Activated CD4-positive, CD25-positive, alpha-beta regulatory T cell treated with anti-CD3 and anti-CD28 coated beads, Interleukin-2, amount 50 U/mL, for 24 hours (primary cell): ENCODE data around the gene BUB1.
"Not testable (repeated sequence)": the region's sequence is repeated elsewhere in the genome, so short reads cannot be mapped to it uniquely, and the experiment has no call there.

Experiments used
- ATAC-seq, 2 donors: fragments of 150-1000 bp; cut with Tn5 transposase; one replicate each; pipeline ENCODE4 v1.10.0; 2021; ENCODE audit warnings: mild to moderate bottlenecking in 1 of 2, moderate library complexity in 1 of 2

Gene BUB1

DNA sequence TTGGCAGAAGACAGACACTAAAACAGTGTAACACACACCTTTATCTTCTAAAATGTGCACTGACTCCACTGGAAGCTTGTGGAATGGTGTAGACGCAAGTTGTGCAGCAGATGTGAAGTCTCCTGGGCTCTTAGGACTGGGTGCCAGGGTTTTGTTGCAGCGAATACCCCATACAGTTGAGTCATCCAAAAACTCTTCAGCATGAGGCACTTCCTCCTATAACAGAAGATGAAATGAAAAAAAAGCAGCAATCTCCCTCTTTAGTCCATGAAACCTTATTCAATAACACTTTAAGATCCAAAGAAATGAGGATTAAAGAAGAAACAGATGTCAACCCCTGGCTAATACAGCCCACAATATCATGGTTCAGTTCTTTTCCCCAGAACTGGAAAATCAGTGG, 22.2 kb downstream of the BUB1 start:
- no peak for ATAC-seq

DNA sequence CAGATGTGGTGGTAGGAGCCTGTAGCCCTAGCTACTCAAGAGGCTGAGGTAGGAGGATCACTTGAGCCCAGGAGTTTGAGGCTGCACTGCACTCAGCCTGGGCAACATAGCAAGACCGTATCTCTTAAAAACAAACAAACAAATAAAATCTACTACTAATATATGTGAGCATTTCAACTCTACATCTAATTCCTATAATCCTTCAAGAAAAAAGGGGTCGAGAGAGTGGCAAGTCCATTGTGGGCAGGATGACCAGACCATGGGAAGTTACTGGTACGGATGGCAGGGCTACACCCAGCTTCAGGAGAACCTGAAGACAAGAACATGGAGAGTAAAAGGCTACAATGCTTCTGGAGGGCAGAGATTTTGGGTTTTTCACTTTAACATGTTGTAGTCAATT, 24.0 kb downstream of the BUB1 start:
- no peak for ATAC-seq

DNA sequence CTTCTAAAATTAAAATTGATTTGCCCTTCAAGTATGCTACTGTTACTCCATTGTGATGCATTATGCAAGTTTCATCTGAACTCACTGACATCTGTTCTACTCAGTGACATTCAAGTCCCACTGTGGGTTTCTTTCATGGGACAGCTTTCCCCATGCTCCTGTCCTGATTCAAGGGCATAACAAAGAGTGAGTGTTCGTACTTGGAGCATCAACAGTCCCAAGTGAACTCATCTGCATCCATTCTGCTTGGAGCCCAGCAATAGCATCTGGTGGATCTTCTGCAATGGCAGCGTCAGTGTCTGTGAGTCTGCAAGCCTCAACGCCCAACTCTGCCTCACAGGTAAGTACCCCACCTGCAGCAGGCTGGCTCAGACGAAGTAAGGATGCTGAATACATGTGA, 27.5 kb downstream of the BUB1 start:
- no peak for ATAC-seq

DNA sequence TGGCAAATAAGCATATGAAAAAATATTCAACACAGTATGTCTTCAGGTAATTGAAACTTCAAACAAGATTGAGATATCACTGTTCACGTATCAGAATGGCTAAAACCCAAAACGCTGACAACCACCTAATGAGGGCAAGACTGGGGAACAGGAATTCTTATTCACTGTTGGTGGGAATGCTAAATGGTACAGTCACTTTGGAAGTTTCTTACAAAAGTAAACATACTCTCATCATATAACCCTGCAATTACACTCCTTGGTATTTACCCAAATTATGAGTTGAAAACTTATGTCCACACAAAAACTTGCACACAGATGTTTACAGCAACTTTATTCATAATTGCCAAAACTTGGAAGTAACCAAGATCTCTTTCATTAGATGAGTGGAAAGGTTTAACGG, 30.1 kb downstream of the BUB1 start:
- ATAC-seq = no peak

DNA sequence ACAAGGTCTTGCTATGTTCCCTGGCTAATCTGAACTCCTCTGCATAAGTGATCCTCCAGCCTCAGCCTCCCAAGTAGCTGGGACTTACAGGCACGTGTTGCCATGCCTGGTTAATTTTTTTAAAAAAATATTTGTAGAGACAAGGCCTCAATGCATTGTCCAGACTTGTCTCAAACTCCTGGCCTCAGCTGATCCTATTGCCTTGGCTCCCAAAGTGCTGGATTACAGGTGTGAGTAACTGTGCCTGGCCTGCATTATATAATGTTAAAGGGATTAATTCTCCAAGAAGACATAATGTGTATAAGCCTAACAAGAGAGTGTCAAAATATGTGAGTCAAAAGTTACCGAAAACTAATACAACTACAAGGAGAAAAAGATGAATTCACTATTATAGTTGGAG, 32.2 kb downstream of the BUB1 start:
- no peak for ATAC-seq

DNA sequence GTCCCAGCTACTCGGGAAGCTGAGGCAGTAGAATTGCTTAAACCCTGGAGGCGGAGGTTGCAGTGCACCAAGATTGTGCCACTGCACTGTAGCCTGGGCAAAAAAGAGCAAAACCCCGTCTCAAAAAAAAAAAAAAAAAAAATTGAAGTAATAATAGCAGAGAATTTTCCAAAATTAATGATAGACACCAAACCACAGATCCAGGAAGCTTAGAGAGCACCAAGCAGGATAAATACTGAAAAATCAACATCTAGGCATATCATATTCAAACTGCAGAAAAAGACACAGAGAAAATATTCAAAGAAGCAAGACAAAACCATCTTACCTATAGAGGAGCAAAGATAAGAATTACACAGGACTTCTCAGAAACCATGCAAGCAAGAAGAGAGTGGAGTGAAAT, 33.5 kb downstream of the BUB1 start:
- ATAC-seq = no peak

DNA sequence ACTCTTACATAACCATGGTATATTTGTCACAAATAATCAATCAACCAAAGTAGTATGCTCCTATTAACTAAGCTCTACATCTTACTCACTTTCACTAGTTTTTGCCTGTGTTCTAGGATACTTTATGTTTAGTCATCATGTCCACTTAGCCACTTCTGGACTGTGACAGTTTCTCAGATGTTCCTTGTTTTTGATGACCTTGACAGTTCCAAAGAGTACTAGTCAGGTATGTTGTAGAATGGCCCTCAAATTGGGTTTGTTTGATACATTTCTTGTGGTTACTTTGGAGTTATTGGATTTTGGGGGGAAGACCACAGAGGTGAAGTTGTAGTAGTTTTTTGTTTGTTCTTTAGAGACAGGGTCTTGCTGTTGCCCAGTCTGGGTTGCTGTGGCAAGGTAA, 35.5 kb downstream of the BUB1 start:
- no peak for ATAC-seq

DNA sequence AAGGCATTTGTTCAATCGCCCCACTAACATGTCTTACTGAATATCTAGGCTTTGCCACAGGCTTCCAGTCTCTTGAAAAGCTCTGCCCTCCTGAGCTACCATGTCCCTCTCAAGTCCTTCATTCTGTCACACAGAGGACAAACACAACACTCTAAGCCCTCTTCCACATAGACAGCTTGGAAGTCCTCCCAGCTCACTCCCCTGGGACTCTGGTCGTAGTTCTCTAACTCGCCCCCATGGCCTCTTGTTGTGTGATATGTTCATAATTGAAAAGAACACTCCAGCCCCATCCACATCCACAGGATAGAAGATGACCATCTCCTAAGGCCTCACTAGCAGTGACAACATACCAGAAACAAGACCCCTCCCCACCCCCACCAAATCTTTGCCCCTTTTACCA, 37.9 kb downstream of the BUB1 start:
- ATAC-seq = no peak

DNA sequence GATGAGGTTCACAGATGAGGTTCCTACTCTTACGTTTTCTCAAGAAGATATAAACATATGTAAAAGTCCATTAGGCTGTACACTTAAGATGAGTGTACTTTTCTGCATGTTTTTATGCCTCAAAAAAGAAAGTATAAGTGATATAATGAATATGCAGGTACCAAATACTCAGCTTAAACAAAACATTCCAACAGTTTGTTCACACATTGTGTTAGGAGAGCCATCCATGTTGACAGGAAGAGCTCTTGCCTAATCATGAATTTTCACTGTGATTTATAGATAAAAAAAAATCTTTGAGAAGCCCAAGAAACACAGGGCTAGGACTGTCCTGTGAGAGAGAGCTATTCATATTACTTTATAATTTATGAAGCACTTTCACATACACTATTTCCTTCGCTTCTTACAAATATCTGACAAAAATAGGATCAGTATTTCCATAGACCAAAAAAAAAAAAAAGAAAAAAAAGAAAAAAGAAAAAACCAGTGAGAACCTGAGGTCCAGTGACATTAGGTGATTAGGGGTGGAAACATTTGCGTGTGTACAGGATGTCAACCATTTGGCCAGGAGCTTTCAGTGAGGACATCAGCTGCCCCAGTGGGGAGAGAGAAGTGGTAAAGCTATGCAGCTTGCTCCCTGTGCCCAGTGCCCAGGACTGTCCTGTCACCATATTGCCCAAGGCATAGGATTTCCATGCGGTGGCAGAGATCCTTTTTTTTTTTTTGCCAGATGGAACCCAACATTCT, 38.7 kb downstream of the BUB1 start:
- ATAC-seq = no peak

DNA sequence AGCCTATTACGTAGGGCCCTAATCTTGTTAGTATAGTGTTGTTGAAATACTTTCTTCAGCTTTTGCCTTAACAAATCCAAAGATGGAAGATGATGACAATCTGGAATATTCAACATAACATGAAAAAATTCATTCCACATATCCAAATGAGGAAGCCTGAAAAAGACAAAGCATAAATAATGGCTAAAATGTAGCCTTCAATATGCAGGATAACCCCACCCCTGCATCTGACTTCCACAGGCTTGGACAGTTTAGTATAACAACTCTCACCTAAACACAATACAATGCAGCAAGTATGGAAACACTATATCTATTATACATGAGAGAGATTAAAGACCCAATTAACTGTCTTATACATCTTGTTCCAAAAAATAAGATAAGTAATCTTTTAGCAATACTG, 39.9 kb downstream of the BUB1 start:
- ATAC-seq = no peak

DNA sequence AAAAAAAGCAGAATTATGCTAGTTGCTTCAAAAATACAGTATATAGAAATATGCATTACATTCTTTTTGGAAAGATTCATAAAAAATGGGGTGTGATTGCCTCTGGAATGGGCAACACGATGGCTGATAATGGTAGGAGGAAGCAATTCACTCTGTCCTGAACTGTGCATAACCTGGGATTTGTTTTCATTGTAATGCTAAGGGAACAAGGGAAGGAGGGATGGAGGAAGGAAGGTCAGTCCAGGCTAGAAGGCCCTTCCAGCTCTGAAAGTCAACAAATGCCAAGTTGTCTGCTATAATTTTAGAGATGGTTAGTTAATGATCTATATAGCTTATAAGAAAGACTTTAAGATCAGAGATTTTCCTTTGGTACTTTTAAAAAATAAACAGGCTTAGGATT, 40.8 kb downstream of the BUB1 start:
- ATAC-seq = no peak

DNA sequence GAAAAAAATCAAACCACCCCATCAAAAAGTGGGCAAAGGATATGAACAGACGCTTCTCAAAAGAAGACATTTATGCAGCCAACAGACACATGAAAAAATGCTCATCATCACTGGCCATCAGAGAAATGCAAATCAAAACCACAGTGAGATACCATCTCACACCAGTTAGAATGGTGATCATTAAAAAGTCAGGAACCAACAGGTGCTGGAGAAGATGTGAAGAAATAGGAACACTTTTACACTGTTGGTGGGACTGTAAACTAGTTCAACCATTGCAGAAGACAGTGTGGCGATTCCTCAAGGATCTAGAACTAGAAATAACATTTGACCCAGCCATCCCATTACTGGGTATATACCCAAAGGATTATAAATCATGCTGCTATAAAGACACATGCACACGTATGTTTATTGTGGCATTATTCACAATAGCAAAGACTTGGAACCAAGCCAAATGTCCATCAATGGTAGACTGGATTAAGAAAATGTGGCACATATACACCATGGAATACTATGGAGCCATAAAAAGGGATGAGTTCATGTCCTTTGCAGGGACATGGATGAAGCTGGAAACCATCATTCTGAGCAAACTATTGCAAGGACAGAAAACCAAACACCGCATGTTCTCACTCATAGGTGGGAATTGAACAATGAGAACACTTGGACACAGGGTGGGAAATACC, 41.8 kb downstream of the BUB1 start:
- ATAC-seq = not testable (repeated sequence)

DNA sequence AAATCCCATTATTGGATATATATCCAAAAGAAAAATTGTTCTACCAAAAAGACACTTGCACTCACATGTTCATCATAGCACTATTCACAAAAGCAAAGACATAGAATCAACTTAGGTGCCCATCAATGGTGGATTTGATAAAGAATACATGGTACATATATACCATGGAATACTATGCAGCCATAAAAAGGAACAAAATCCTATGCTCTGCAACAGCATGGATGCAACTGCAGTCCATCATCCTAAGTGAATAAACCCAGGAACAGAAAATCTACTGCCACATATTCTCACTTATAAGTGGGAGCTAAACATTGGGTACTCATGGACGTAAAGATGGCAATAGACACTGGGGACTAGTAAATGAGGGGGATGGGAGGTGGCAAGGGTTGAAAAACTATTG, 50.5 kb downstream of the BUB1 start:
- ATAC-seq = not testable (repeated sequence)

DNA sequence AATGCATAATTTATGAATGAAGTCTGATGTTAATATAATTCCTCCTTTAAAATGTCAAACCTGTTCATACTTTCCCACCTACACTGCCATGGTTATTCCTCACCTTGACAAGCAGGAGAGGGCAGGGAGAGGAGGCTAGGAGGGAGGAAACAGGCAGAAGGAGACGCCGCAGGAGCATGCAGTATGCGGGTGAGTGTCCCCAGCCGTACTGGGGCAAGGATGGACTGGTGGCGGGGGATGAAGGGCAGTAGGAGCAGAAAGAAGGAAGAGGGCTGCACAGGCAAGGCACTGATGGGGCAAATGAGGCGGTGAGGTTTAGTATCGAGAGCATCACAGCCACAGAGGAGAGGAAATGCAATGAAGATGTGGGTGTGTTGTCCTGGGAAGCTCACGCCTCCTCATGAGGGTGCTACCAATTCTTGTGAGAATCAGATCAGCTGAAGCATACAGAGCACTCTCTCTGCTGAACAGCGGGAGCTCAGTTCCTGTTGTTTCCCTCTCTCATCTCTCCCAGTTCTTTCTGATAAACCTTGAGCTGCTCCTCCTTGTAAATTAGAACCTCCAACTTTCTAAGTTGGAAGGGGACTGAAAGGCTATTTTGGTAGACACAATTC, 58.4 kb downstream of the BUB1 start:
- ATAC-seq = not testable (repeated sequence)

DNA sequence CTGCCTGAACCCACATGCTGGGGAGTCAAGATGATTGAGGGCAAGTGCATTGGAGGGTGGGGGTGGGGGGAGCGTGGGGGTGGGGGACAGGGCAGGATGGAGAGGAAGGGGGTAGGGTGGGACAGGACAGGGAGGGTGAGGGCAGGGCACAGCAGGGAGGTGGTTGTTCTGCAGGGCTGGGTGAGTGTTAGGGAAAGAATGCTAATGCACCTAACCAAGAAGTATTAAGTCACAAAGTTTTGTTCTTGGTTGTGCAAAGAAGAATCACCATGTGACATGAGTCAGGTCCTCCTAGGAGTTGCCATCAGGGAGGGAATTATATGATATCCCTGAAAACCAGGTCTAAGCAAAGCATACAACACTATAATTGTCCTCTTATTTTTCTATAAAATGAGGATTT, 63.9 kb downstream of the BUB1 start:
- not testable (repeated sequence) for ATAC-seq

DNA sequence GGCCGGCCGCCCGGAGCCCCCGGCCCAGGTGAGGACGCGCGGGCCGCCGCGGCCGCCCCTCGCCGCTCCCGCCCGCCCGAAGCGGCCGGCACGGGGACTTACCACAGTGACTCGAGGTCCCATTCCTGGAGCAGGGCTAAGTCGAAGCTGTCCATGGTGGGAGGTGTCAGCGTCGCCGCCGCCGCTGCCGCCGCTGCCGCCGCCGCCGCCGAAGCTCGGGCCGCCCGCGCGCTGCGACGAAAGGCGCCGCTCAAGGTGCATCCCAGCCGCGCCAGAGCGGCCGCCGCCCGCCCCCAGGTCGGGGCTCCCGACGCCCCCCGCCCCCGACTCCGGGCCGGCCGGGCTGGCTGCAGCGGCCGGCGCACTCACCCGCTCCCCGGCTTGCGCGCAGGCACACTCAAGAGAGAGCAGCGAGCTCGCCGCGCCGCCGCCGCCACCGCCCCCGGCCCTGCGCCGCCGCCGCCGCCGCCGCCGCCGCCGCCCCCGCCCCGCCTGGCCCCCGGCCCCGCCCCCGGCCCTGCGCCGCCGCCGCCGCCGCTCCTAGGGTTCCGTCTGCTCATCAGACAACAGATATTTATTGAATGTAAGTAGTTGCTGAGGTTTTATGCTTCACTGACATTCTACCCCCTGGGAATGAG, 67.1 kb downstream of the BUB1 start:
- peak; percentile 52 to 60 for ATAC-seq

DNA sequence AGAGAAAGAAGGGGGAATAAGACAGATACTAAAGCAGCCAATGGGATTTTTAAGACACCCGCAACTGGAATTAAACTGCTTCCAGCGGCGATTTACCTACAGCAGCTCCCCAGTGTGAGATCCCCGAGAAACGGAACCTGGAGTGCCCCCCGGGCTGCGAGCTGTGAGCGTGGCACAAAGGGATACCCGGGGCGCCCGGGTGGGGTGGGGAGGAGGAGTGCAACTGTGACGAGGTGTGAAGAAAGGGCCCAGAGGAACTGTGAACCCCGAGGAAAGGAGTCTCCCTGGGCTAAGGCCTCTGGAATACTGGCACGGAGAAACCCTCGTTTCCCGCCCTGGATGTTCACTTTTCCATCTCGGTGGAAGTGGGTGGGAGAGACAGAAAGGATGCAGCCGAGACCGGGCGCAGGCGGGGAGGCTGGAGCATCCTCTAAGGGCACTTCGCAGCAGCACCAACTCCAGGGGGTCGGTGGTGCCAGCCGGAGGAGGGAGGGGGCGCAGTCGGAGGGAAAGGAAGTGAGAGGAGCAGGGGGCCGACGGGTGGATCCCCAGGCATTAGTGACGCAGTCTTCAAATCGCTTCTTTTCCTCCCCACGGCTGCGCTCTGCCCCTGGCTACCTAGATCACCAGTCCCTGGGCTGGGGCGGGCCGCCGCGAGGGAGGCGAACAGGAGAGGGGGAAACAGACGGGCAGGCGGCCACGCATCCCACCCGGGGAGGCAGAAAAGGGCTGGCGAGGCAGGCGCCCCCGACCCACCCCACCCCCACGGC, 67.8 kb downstream of the BUB1 start:
- ATAC-seq = peak; percentile 36 to 44

DNA sequence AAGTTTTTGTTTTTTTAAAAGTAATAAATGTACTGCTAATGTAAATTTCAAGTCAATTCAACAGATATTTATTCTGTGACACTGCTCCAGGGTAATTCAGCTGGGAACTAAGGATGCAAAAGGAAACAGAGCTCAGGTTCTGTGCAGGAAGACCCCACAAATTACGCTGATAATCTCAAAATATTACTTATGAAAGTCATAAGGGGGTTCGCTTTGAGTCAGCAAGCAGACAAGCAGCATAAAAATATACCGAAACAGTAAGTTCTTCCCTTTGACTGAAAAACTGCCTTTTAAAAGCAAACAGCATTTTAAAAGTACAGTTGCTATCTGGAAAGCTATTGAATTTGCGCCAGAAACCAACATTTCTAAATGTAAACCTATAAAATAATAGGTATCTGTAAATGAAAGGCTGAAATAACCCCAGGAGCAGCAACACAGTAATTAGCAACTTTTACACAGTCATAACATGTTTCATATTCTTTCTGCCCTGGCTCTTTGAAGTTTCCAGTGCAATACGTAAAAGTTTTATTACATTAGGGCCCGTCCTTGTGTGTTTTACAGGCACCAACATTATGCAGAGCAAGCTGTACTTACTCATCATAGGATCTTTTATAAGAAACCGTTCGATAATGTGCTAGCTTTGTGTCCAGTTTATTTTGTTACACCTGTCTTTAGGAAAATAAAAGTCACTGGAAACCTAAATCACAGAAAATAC, 68.9 kb downstream of the BUB1 start:
- peak in 1 of 2 donors; percentile 24 for ATAC-seq

DNA sequence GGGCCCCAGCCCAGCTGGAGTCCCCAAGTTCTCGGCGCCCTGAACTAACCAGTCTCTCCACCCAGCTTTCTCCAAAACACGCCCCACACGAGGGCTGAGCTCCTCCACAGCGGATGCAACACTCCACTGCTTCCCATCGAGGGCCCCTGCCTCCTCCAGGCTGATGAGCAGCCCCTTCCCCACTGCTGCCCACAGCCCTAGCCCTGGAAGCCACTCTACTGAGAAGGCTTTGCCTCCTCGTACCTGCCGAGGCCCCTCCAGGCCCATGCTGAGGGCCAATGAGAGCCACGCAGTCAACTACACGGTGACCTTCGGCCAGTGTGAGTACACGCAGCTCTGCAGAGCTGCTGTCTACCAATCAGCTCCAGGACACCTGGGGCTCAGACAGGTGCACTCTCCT, 72.8 kb downstream of the BUB1 start:
- not testable (repeated sequence) for ATAC-seq

DNA sequence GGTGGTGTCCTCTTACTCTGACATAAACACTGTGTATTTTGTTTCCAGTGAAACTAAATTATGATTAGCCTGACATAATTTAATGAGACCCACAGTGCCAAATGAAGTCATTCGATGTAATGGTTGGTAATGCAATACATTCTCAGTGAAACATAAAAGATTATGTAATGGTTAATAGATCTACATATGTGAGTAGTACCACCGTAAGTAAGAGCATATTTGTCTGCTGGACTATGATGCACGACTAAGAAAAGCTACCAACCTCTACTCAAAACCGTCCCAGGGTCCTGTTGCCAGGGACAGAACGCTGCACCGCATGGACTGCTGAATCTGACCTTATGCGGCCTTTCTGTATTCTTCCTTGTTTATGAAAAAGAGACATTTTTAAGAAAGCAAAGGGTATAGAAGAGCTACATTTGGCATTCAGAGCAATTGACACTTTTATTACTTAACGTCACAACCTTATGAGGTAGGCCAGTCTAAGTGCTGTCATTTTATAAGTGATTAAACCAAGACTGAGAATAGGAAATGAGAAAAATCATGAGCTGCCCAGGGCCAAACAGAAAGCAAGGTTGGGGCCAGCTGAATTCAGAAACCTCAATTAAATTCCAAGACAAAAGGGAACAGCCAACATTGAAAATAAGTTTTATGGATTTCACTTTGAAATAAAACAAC, 73.8 kb downstream of the BUB1 start:
- ATAC-seq = not testable (repeated sequence)

DNA sequence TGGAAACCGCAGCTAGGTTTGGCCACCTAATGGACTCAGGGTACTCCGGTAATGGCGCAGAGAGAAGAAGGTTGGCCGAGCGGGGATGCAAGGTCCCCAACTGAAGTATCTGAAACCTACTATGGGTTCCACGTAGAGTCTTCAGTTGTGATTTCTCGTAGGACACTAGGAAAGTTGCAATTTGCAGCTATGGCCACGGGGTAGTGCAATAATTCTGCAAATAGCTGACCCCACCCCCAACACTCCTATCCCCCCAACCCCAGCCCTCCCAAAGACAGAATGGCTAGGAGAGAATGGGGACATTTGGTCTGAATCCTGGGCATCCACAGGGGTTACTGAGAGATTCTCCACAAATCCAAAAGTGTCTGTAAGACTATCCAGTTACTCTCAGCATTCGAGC, 75.7 kb downstream of the BUB1 start:
- ATAC-seq = not testable (repeated sequence)

DNA sequence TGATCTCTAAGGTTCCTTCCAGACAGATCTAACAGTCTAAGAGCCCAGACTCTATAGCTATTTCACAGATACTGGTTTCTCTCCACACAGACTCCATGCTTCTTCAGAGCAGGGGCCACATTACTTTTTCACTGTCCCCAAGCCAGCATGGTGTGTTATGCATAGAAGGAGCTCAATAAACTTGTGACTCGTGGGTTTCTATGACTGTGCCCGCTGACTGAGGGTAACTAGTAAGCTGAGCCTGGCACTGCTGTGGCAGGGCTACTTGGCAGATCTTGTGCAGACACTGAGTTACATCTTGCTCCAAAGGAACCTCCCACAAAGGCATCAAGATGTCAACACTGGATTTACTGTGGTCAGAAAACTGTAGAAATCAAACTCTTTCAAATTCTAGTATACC, 85.9 kb downstream of the BUB1 start:
- not testable (repeated sequence) for ATAC-seq
